Muscle of leg (tissue), 11 donors: ENCODE results near the gene NBEAL2. TPM values are rescaled to one million over a fixed set of nuclear protein-coding genes. Genes with fewer than 3 reads are reported as not detected.
A peak's percentile ranks its signal among the peaks of the same experiment; 100 is the strongest.

Experiments used
- DNase-seq: peaks from one replicate; pipeline ENCODE4 v3.0.0; 2013
- H3K27ac ChIP-seq: one replicate; pipeline ENCODE4 v1.5.1; 2013; ENCODE audit warnings: mild to moderate bottlenecking, low read length, control low read depth
- H3K27me3 ChIP-seq: one replicate; pipeline ENCODE4 v1.6.1; 2013; ENCODE audit warnings: low read length; ENCODE audit not compliant: control insufficient read depth, insufficient read depth
- H3K36me3 ChIP-seq: one replicate; pipeline ENCODE4 v1.6.1; 2013; ENCODE audit warnings: low read length; ENCODE audit not compliant: control insufficient read depth, insufficient read depth
- H3K4me1 ChIP-seq: one replicate; pipeline ENCODE4 v1.6.1; 2013; ENCODE audit warnings: low read length; ENCODE audit not compliant: control insufficient read depth, insufficient read depth
- H3K4me3 ChIP-seq: one replicate; pipeline ENCODE4 v1.5.1; 2013; ENCODE audit warnings: low read length, control low read depth
- H3K9me3 ChIP-seq: replicated peaks from 2 replicates; pipeline ENCODE4 v1.6.1; 2013; ENCODE audit warnings: low read depth, low read length; ENCODE audit not compliant: control insufficient read depth
- WGBS: methylation state at CpG from one replicate; pipeline ENCODE4 v1.1.5; 2013; ENCODE audit warnings: missing lambda C conversion rate; ENCODE audit not compliant: insufficient coverage; 5-methylcytosine and 5-hydroxymethylcytosine counted together
- polyA plus RNA-seq, 8 donors: library from polyadenylated mRNA; unstranded; fragments of 120-200 nt; gene quantifications; one replicate each; pipeline versions ENCODE4 v1.2.1 to v1.2.3, GENCODE V29; 2013; ENCODE audit warnings: inconsistent platforms in 1 of 8, low replicate concordance in 1 of 8; ENCODE audit not compliant: insufficient read length in 8 of 8, insufficient read depth in 1 of 8
- total RNA-seq: library from RNA; stranded (reverse); fragments of 120-200 nt; gene quantifications from one replicate; pipeline ENCODE4 v1.2.4, GENCODE V29; 2013

The NBEAL2 gene
- total and polyA plus RNA-seq, 9 donors: 8.1 to 20.0 (median 12.8) TPM

DNA sequence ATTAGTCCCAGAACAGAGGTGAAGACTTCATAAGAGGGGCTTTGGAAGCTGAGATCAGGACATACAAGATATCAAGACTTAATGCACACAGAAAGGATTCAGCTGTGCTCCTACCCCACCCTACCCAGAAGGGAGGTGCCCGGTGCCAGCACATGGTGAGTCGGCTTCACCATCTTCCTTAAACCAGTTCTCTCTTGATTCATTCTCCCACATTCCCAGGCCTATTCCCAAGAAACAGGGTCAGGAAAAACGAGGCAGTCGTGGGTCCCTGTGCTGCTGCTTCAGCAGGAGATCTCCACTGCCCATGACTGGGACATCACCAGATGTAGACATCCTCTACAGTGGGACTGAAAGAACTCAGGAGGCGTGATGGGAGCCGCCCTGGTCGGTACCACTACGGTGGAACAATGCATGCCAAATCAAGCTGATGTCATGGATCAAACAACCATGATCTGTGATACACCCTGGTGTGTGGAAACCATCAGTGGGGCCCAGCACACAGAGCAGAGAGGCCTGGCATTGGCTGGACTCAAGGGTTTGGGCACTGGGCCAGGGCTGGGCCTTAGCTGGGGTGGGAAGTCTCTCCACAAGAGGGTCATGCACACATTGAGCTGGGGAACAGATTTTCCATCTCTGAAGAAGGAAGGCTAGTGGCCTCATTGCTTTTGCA lies 44.8 kb upstream of the NBEAL2 start:
- Histone ChIP-seq H3K27me3 (no peaks in the 10 kb centered on the region), H3K4me1 (peaks cover 77% of the 10 kb centered on the region), H3K4me3 (no peak overlapping the region), H3K27ac (peak overlapping the region; percentile 94), H3K36me3 (peaks cover 30% of the 10 kb centered on the region), H3K9me3 (no peaks in the 10 kb centered on the region)
- WGBS: 70% methylated on average over 4 of the region's 8 CpGs
- DNase-seq: peak; percentile 58

DNA sequence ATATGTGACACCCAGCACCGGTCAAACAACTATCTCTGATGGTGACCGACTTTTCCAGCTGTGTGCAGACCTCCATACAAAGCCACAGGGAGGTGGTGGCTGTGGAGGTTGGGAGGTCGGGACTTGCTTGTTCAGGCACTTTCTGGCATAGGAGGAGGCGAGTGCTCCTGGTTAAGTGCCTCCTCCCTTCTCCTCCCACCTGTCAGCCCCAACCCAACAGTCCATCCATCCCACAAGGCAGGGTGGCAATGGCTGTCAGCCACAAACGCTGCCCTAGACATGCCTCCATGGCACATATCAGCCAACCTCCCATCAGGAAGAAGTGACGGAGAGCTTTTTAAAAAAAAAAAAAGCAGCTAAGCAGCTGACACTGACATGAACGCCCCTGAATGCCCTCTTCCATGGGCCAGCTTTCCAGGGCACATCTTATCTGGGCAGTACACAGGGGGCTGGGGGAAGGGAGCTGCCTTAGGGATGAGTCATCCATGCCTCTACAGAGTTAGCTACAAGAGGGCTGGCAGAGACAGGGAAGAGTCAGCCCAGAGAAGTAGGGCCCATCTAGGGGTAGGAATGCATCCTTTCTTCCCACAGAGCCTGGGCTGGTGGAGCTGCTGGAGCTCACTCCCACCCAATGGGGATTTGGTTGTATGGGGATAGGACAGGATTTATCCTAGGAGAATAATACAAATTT lies 44.2 kb upstream of the NBEAL2 start:
- Histone ChIP-seq H3K27me3 (no peaks in the 10 kb centered on the region), H3K4me1 (peaks cover 74% of the 10 kb centered on the region)
- WGBS: 59% methylated on average over 2 of the region's 7 CpGs

DNA sequence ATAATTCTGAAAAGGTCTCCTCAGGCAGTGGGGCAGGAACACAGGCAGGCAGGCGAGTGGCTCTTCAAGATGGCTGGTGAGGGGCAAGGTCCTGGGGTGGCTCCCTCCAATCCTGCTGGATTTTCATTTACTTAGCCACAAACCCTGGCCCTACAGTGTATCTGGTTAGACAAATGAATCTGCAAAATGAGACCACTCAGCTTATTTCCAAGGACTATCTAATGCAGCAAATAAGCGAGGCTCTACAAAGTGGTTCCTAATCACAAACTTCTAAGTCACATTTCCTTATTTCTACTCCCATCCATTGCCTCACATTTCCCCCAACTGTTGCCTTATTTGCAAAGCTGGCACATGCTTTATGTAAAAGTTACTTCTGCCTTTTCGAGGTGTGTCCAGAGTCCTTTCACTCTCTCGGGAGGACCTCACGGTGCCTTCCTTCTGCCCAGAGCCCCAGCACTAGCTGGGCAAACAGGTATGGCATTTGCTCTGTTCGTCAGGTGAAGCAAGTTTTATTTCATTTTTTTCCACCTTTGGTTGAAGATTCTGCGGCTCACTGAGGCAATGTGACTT lies 43.4 kb upstream of the NBEAL2 start:
- Histone ChIP-seq H3K9me3 (no peaks in the 10 kb centered on the region), H3K4me1 (peaks cover 66% of the 10 kb centered on the region), H3K27ac (peak overlapping the region; percentile 94), H3K4me3 (no peak overlapping the region), H3K27me3 (no peaks in the 10 kb centered on the region), H3K36me3 (peaks cover 42% of the 10 kb centered on the region)
- WGBS: 78% methylated on average over 6 of the region's 7 CpGs
- DNase-seq: no peak

More for the DNA sequence above, 44.2 kb upstream of the NBEAL2 start:
- peak; percentile 91 for DNase-seq
- Histone ChIP-seq H3K27ac (peak overlapping the region; percentile 94), H3K36me3 (peaks cover 37% of the 10 kb centered on the region), H3K9me3 (no peaks in the 10 kb centered on the region), H3K4me3 (no peak overlapping the region)

- H3K4me1 ChIP-seq: peaks cover 59% of the 10 kb centered on the region
- 66% methylated on average over 2 of the region's 5 CpGs for WGBS
- H3K4me3 ChIP-seq: no peak overlapping the region
- peaks cover 47% of the 10 kb centered on the region for H3K36me3 ChIP-seq
- H3K27ac ChIP-seq: peak overlapping the region; percentile 94
- no peaks in the 10 kb centered on the region for H3K27me3 ChIP-seq
- no peaks in the 10 kb centered on the region for H3K9me3 ChIP-seq
- no peak for DNase-seq
Observed at GRCh38 chr3:46936733-46937250, 42.7 kb upstream of the NBEAL2 start.

DNA sequence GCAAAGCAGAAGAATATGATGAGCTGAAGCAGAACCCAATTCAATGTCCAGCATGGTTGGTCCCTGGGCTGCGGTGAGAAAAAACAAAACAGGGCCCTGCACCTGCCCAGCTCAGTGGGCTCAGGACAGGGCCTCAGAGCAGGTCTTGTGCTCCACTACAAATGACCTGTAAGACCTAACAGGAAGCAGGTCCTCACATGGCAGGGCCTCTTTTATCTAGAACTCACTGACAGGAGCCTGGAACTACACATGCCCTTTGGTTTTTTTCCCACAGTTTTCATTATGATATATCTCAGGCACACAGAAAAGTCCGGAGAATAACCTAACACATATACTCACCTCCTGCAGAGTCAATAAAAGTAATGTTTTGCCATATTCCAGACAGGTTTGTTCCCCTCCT lies 41.3 kb upstream of the NBEAL2 start:
- Histone ChIP-seq H3K4me3 (no peak overlapping the region), H3K9me3 (no peaks in the 10 kb centered on the region), H3K36me3 (peaks cover 58% of the 10 kb centered on the region), H3K27me3 (no peaks in the 10 kb centered on the region), H3K27ac (no peak overlapping the region), H3K4me1 (peaks cover 53% of the 10 kb centered on the region)
- 100% methylated on average over 2 of the region's 2 CpGs for WGBS
- DNase-seq: no peak

DNA sequence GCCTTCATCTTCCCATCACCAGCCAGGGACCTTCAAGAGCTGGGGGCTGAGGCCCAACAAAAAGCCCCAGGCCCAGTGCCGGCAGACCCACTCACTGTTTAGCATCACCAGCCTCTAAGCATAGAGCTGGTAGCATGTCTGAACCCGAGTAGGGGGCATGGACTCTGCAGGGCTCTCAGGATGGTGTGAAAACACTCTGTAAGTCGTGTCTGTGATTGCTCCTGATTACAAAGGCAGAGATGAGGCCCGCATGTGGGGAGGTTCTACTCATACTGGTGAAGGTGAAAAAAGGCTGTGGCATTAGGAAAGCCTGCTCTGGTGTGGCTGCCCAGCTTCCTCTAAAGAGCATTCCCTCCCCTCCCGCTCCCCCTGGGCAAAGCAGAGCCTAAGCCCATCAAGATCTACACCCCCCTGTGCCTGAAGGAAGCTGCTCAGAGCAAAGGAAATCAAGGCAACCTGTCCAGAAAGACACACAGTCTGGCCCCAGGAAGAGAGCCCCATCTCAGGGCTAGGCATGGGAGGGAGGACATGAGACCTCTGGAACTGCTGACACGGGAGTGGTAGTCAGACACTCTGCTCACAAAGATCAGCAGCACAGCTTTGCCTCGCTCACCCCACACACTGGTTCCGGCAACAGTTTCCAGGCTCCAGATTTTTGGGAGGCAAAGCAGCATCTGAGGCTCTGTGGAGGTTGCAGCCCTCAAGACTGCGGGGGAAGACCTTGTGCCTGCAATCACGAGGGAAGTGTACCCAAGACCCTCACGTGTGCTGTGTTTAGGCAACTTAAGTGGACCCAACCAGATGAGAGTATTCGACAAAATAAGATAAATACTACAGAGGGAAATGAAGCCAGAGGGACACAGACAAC lies 39.7 kb upstream of the NBEAL2 start:
- peaks cover 56% of the 10 kb centered on the region for H3K4me1 ChIP-seq
- no peak overlapping the region for H3K27ac ChIP-seq
- WGBS: 90% methylated on average over 4 of the region's 12 CpGs
- H3K9me3 ChIP-seq: no peaks in the 10 kb centered on the region
- peaks cover 58% of the 10 kb centered on the region for H3K36me3 ChIP-seq
- DNase-seq: no peak
- H3K27me3 ChIP-seq: no peaks in the 10 kb centered on the region
- no peak overlapping the region for H3K4me3 ChIP-seq

DNA sequence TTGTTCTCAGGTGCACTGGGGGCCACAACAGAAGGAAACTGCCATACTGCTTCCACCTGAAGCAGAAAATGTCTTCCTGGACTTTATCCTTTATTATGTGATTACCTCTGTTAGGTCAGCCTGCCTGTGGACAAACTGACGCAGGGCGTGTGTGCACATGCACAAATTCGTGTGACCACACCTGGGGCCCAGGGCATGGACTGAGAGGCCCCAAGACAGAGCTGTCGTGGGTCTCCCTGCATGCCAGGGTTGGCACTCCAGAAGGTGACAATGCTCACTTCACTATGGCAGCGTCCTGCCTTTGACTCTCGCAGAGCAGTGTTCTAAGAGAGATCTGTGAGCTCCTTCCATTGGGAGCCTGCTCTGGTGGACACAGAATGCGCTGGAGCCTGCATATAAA lies 37.4 kb upstream of the NBEAL2 start:
- Histone ChIP-seq H3K4me3 (no peak overlapping the region), H3K9me3 (peaks cover 2% of the 10 kb centered on the region), H3K36me3 (peaks cover 56% of the 10 kb centered on the region), H3K27ac (peak overlapping the region; percentile 7), H3K4me1 (peaks cover 35% of the 10 kb centered on the region), H3K27me3 (no peaks in the 10 kb centered on the region)
- no peak for DNase-seq
- WGBS: 96% methylated on average over 4 of the region's 7 CpGs

DNA sequence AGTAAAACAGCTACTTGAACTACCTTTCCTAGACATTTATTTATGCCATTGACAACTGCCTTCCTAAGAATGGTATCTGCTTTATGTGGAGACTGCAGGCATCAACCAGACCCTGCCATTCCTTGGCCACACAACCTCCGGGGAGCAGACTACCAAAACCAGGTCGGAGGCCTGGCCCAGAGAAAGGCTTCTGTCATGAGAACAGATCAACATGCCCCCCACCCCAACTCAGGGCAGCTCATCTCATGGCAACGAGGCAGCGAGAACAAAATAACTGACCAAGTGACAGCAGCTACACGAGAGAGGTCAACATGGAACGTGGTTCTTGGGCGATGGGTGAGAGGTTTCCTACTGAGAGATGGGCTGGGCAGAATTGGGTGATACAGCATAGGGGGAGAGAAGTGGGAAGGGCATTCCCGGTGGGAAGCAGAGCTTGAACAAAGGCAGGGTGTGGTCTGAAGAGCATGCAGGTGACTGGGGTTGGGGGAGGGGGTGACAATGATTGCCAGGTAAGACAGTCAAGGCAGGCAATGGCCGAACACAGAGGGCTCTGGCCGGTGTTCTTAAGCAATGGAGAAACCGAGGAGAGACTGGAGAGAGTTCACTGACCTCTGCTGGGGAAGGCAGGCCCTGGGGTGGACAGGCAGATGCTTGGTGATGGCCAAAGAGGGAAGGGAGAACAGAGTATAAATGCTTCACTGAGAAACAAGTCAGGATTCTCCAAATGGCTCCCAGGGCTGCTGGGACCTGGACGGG lies 36.8 kb upstream of the NBEAL2 start:
- Histone ChIP-seq H3K9me3 (peaks cover 2% of the 10 kb centered on the region), H3K27me3 (no peaks in the 10 kb centered on the region), H3K27ac (peak overlapping the region; percentile 47), H3K36me3 (peaks cover 56% of the 10 kb centered on the region), H3K4me3 (no peak overlapping the region), H3K4me1 (peaks cover 38% of the 10 kb centered on the region)
- WGBS: 79% methylated on average over 10 of the region's 12 CpGs
- DNase-seq: no peak
